ENCODE data around the gene DAB1.

The DAB1 gene

GRCh38 chr1:57277681-57278080 is 146.2 kb downstream of the DAB1 start:
- DNase-seq (ENCODE audit: low read depth in 1 of 2, low spot score in 1 of 2): no peak

- no peak for DNase-seq (ENCODE audit: low read depth in 1 of 2, low spot score in 1 of 2)
Measured at GRCh38 chr1:57276918-57277317, 146.9 kb downstream of the DAB1 start.

- DNase-seq (ENCODE audit: low read depth in 1 of 2, low spot score in 1 of 2): no peak
Measured at GRCh38 chr1:57272601-57273000, 151.3 kb downstream of the DAB1 start.

GRCh38 chr1:57272150-57272549 is 151.7 kb downstream of the DAB1 start:
- no peak for DNase-seq (ENCODE audit: low read depth in 1 of 2, low spot score in 1 of 2)

- no peak for DNase-seq (ENCODE audit: low read depth in 1 of 2, low spot score in 1 of 2)
Measured at GRCh38 chr1:57270927-57271698, 152.7 kb downstream of the DAB1 start.

- no peak for DNase-seq (ENCODE audit: low read depth in 1 of 2, low spot score in 1 of 2)
Measured at GRCh38 chr1:57269630-57270225, 154.1 kb downstream of the DAB1 start.

GRCh38 chr1:57265104-57265503 is 158.8 kb downstream of the DAB1 start:
- DNase-seq (ENCODE audit: low read depth in 1 of 2, low spot score in 1 of 2): no peak

GRCh38 chr1:57262472-57262871 is 161.4 kb downstream of the DAB1 start:
- DNase-seq (ENCODE audit: low read depth in 1 of 2, low spot score in 1 of 2): no peak

GRCh38 chr1:57258557-57259325 is 165.1 kb downstream of the DAB1 start:
- DNase-seq (ENCODE audit: low read depth in 1 of 2, low spot score in 1 of 2): no peak

- no peak for DNase-seq (ENCODE audit: low read depth in 1 of 2, low spot score in 1 of 2)
Measured at GRCh38 chr1:57255945-57256344, 167.9 kb downstream of the DAB1 start.

GRCh38 chr1:57254022-57254421 is 169.8 kb downstream of the DAB1 start:
- DNase-seq (ENCODE audit: low read depth in 1 of 2, low spot score in 1 of 2): no peak

- no peak for DNase-seq (ENCODE audit: low read depth in 1 of 2, low spot score in 1 of 2)
Measured at GRCh38 chr1:57252597-57253294, 171.1 kb downstream of the DAB1 start.

GRCh38 chr1:57250021-57250420 is 173.8 kb downstream of the DAB1 start:
- no peak for DNase-seq (ENCODE audit: low read depth in 1 of 2, low spot score in 1 of 2)

- no peak for DNase-seq (ENCODE audit: low read depth in 1 of 2, low spot score in 1 of 2)
Measured at GRCh38 chr1:57249511-57249910, 174.3 kb downstream of the DAB1 start.

GRCh38 chr1:57248830-57249229 is 175.0 kb downstream of the DAB1 start:
- DNase-seq (ENCODE audit: low read depth in 1 of 2, low spot score in 1 of 2): no peak

GRCh38 chr1:57238233-57238781 is 185.6 kb downstream of the DAB1 start:
- no peak for DNase-seq (ENCODE audit: low read depth in 1 of 2, low spot score in 1 of 2)

GRCh38 chr1:57235730-57236510 is 187.9 kb downstream of the DAB1 start:
- no peak for DNase-seq (ENCODE audit: low read depth in 1 of 2, low spot score in 1 of 2)

GRCh38 chr1:57234459-57234858 is 189.4 kb downstream of the DAB1 start:
- no peak for DNase-seq (ENCODE audit: low read depth in 1 of 2, low spot score in 1 of 2)

GRCh38 chr1:57232500-57232899 is 191.4 kb downstream of the DAB1 start:
- no peak for DNase-seq (ENCODE audit: low read depth in 1 of 2, low spot score in 1 of 2)

- DNase-seq (ENCODE audit: low read depth in 1 of 2, low spot score in 1 of 2): no peak
Measured at GRCh38 chr1:57229998-57230397, 193.9 kb downstream of the DAB1 start.

Measured in activated T-helper 1 cell treated with anti-CD3 and anti-CD28 coated beads, Interleukin-2, amount 50 U/mL, for 16 hours (primary cell).